ENCODE results near the gene SCUBE3.

SCUBE3 gene

GRCh38 chr6:35179901-35180535, 33.7 kb upstream of the SCUBE3 start:
- Histone ChIP-seq H3K4me2 (ENCODE audit: insufficient read depth, low read length) (no peak overlapping the region), H3K9me3 (ENCODE audit: insufficient read depth, low read length, severe bottlenecking) (no peaks in the 10 kb centered on the region), H3K27me3 (ENCODE audit: insufficient read depth, low read length, poor library complexity) (peaks cover 3% of the 10 kb centered on the region), H3K4me1 (ENCODE audit: insufficient read depth, low read length) (no peaks in the 10 kb centered on the region), H3K36me3 (ENCODE audit: insufficient read depth, low read length) (no peaks in the 10 kb centered on the region), H2AFZ (ENCODE audit: low read depth, low read length) (no peak overlapping the region), H4K20me1 (ENCODE audit: insufficient read depth, low read length) (no peaks in the 10 kb centered on the region), H3K79me2 (ENCODE audit: insufficient read depth, low read length) (no peaks in the 10 kb centered on the region), H3K27ac (ENCODE audit: low read length) (no peak overlapping the region), H3K4me3 (ENCODE audit: low read depth in 1 of 2, low read length in 2 of 2) (no peak overlapping the region), H3K9ac (ENCODE audit: low read depth, low read length) (no peak overlapping the region)
- DNase-seq (no peak), ATAC-seq (ENCODE audit: insufficient read depth, low read depth) (no peak)
- TF ChIP-seq CTCF (IDR thresholded peaks at IDR 0.05; ENCODE audit: borderline replicate concordance, extremely low read depth, low read length, poor library complexity, severe bottlenecking), result no peak
- TF ChIP-seq EZH2 (IDR thresholded peaks at IDR 0.05; ENCODE audit: borderline replicate concordance, low read depth, low read length, severe bottlenecking), result no peak

GRCh38 chr6:35181308-35181932, 32.3 kb upstream of the SCUBE3 start:
- no peak overlapping the region for H3K4me2 ChIP-seq (ENCODE audit: insufficient read depth, low read length)

GRCh38 chr6:35181933-35182612, 31.7 kb upstream of the SCUBE3 start:
- ATAC-seq (ENCODE audit: insufficient read depth, low read depth) (no peak), DNase-seq (no peak)
- Histone ChIP-seq H3K36me3 (ENCODE audit: insufficient read depth, low read length) (no peaks in the 10 kb centered on the region), H3K4me1 (ENCODE audit: insufficient read depth, low read length) (no peaks in the 10 kb centered on the region), H3K9me3 (ENCODE audit: insufficient read depth, low read length, severe bottlenecking) (no peaks in the 10 kb centered on the region), H3K27me3 (ENCODE audit: insufficient read depth, low read length, poor library complexity) (peaks cover 3% of the 10 kb centered on the region), H3K4me3 (ENCODE audit: low read depth in 1 of 2, low read length in 2 of 2) (no peak overlapping the region), H4K20me1 (ENCODE audit: insufficient read depth, low read length) (no peaks in the 10 kb centered on the region), H2AFZ (ENCODE audit: low read depth, low read length) (no peak overlapping the region), H3K9ac (ENCODE audit: low read depth, low read length) (no peak overlapping the region), H3K27ac (ENCODE audit: low read length) (no peak overlapping the region), H3K4me2 (ENCODE audit: insufficient read depth, low read length) (no peak overlapping the region), H3K79me2 (ENCODE audit: insufficient read depth, low read length) (no peaks in the 10 kb centered on the region)
- TF ChIP-seq CTCF (IDR thresholded peaks at IDR 0.05; ENCODE audit: borderline replicate concordance, extremely low read depth, low read length, poor library complexity, severe bottlenecking), result no peak
- no peak for TF ChIP-seq EZH2 (IDR thresholded peaks at IDR 0.05; ENCODE audit: borderline replicate concordance, low read depth, low read length, severe bottlenecking)

More at GRCh38 chr6:35181308-35181932, 32.3 kb upstream of the SCUBE3 start:
- H3K36me3 ChIP-seq (ENCODE audit: insufficient read depth, low read length), result no peaks in the 10 kb centered on the region
- TF ChIP-seq EZH2 (IDR thresholded peaks at IDR 0.05; ENCODE audit: borderline replicate concordance, low read depth, low read length, severe bottlenecking) (no peak), CTCF (IDR thresholded peaks at IDR 0.05; ENCODE audit: borderline replicate concordance, extremely low read depth, low read length, poor library complexity, severe bottlenecking) (no peak)
- no peak overlapping the region for H2AFZ ChIP-seq (ENCODE audit: low read depth, low read length)
- no peak overlapping the region for H3K27ac ChIP-seq (ENCODE audit: low read length)
- ATAC-seq (ENCODE audit: insufficient read depth, low read depth), result no peak
- H3K4me3 ChIP-seq (ENCODE audit: low read depth in 1 of 2, low read length in 2 of 2), result no peak overlapping the region
- H3K79me2 ChIP-seq (ENCODE audit: insufficient read depth, low read length), result no peaks in the 10 kb centered on the region
- peaks cover 3% of the 10 kb centered on the region for H3K27me3 ChIP-seq (ENCODE audit: insufficient read depth, low read length, poor library complexity)
- DNase-seq, result no peak
- no peaks in the 10 kb centered on the region for H3K9me3 ChIP-seq (ENCODE audit: insufficient read depth, low read length, severe bottlenecking)
- H3K4me1 ChIP-seq (ENCODE audit: insufficient read depth, low read length), result no peaks in the 10 kb centered on the region
- no peak overlapping the region for H3K9ac ChIP-seq (ENCODE audit: low read depth, low read length)
- no peaks in the 10 kb centered on the region for H4K20me1 ChIP-seq (ENCODE audit: insufficient read depth, low read length)
